HG02571 (cell line): ENCODE results near the gene C2orf92.
"Not testable (repeated sequence)": the region's sequence is repeated elsewhere in the genome, so short reads cannot be mapped to it uniquely, and the experiment has no call there.

ENCODE experiments used
- ATAC-seq: cut with Tn5 transposase; IDR thresholded peaks from one replicate; pipeline ENCODE4 v1.9.1; 2021; ENCODE audit warnings: mild to moderate bottlenecking, moderate library complexity; ENCODE audit not compliant: unreplicated experiment

Gene C2orf92

DNA sequence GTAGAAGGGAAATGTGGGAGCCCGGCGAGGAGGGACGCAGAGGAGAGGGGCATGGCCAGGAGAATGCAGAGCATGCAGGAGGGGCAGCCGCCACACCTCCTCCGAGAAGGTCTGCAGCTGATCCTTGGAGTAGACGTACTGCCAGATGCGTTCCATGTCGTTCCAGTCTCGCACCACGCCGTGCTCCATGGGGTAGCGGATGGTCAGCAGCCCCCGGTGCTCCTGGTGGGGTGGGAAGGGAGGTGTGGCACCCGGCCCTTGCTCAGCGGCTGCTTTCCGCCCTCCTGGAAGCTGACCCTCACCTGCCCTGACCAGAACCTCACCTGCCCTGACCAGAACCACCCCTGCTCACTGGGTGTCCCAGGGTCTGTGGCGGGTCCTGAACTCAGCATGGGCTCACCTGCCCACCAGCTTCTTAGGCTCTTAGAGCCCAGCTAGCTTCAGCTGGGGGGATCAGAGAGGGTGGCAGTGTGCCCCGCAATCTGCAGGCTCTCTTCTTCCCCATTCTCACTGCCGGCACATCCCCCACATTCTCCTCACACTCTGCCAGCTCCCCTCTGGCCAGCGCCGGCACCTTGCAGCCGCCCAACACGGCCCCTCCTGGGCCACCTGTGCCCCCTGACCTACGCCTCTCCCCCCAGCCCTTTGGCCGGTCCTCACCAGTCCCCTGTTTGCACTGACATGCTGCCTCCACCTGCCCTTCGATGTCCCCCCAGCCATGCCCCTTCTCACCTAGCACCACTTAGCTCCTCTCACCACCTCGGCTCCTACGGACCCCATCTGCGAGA, 10.1 kb upstream of the C2orf92 start:
- ATAC-seq: no peak

- no peak for ATAC-seq
These were observed 9.3 kb upstream of the C2orf92 start for GRCh38 chr2:97660044-97660774.

DNA sequence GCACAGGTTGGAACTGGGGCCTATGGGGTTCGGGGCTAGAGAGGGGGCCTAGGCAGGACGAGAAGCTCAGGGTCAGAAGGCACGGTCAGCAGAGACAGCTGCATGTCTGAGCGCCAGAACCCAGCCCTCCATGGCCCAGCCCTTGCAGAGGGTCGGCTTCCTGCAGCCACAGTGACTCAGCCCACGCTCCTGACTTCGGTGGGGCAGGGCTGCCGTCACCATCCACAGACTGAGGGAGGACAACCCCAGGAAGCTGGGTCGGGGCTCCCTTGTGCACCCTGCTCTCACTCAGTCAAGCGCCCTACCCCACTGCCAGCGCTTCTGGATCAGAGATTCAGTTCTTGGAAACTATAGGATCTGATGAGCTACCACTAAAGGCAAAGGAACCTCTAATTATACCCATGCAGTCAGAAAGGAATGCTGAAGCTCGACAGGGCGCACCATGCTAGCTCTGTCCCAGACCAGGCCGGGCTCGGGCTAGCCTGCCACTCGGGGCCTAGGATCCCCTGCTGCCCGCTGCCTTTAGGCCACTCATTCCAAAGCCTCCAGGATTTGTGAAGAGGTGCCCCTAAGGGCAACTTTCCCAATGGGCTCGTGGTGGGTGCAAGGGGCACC, 8.6 kb upstream of the C2orf92 start:
- no peak for ATAC-seq

DNA sequence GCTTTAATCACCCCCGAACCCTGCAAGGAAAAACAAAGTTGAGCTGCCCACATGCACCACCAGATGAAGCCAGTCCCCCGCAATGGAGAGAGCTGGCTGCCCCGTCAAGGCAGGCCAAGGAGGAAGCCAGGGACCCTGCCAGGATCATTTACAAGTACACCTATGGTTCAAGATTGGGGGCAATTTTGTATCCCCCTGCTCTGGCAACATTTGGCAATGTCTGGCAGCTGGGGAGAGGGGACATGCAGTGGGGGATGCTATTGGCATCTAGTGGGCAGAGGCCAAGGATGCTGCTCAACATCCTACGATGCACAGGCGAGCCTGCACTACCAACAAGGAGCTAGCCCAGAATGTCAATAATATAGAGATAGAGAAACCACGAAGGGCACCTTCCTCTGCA, 7.6 kb upstream of the C2orf92 start:
- no peak for ATAC-seq

GRCh38 chr2:97662386-97662894, 7.1 kb upstream of the C2orf92 start:
- no peak for ATAC-seq

GRCh38 chr2:97662895-97663625, 6.5 kb upstream of the C2orf92 start:
- ATAC-seq: peak; percentile 46

- no peak for ATAC-seq
These were observed 5.9 kb upstream of the C2orf92 start for GRCh38 chr2:97663626-97663961.

- peak; percentile 83 for ATAC-seq
These were observed 5.4 kb upstream of the C2orf92 start, which contains the start of gene ACTR1B for GRCh38 chr2:97663962-97664635. TSS of gene ACTR1B (minus strand) at chr2:97664044. CDS start at chr2:97663890, 154 bp downstream.

- ATAC-seq: no peak
These were observed 4.9 kb upstream of the C2orf92 start for GRCh38 chr2:97664636-97664970.

DNA sequence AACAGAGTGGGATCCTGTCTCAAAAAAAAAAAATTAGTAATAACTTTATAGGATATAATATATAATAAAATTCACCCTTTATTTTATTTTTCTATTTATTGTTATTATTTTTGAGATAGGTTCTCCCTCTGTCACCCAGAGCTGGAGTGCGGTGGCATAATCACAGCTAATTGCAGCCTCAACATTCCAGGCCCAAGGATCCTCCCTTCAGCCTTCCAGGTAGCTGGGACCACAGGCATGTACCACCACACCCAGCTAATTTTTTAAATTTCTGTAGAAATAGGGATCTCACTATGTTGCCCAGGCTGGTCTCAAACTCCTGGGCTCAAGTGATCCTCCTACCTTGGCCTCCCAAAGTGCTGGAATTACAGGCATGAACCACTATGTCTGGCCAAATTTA, 958 bp downstream of the C2orf92 start:
- no peak for ATAC-seq

- no peak for ATAC-seq
These were observed 2.0 kb downstream of the C2orf92 start for GRCh38 chr2:97671526-97671925.

- ATAC-seq: not testable (repeated sequence)
These were observed 3.2 kb downstream of the C2orf92 start for GRCh38 chr2:97672606-97673140.

- ATAC-seq: no peak
These were observed 3.8 kb downstream of the C2orf92 start for GRCh38 chr2:97673182-97673914.

GRCh38 chr2:97673915-97674283, 4.4 kb downstream of the C2orf92 start:
- no peak for ATAC-seq

GRCh38 chr2:97675430-97676113, 6.1 kb downstream of the C2orf92 start:
- ATAC-seq: no peak

- ATAC-seq: no peak
These were observed 7.1 kb downstream of the C2orf92 start for GRCh38 chr2:97676620-97677019.

DNA sequence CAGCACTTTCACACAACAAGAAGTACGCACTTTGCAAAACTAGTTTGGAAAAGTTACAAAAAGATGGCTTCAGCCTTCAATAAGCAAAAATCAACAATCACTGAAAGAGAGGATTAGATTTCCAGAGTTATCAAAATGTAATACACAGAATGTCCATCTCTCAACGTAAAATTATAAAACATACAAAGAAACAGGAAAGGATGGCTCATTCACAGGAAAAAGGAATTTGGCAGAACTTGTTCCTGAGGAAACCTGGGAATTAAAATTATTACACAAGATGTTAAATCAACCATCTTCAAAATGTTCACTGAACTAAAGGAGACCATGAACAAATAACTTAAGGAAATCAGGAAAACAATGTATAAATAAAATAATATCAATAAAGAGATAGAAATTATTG, 8.0 kb downstream of the C2orf92 start:
- ATAC-seq: no peak

GRCh38 chr2:97678298-97678697, 8.8 kb downstream of the C2orf92 start:
- ATAC-seq: no peak

- not testable (repeated sequence) for ATAC-seq
These were observed 17.7 kb downstream of the C2orf92 start for GRCh38 chr2:97687235-97687634.
